T-helper 22 cell (primary cell): ENCODE data around the gene RAC3.

Source experiments
- DNase-seq: peaks from one replicate; pipeline ENCODE4 v3.0.0-alpha.2; 2020; ENCODE audit warnings: low read depth

RAC3 gene

DNA sequence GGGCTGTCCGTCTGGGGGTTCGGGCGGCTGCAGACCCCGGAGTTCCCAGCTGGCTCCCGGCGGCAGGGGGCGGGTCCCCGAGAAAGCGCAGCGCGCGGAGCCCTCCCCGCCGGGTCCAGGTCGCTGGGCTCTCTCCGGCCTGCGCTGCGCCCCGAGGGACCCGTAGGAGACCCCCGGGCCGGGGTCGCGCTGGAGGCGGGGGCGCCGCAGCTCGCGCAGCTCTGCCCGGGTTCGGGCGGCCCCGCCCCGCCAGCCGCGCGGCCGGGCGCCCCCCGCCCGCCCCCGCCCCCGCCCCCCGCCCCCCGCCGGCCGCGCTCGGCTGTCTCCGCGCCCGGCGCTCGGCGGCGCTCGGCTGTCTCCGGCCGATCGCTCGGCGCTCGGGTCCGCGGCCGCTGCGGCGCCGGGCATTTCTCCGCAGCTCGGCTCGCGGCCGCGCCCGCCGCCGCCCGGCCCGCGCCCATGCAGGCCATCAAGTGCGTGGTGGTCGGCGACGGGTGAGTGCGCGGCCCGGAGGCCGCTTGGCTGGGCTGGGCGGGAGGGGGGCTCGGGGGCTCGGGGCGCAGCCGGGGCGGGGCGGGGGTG is at the start of gene RAC3:
RAC3 (plus strand) TSS at position 376 of the 582 bp plus-strand sequence; CDS start at position 460, 84 bp downstream.
- no peak for DNase-seq

DNA sequence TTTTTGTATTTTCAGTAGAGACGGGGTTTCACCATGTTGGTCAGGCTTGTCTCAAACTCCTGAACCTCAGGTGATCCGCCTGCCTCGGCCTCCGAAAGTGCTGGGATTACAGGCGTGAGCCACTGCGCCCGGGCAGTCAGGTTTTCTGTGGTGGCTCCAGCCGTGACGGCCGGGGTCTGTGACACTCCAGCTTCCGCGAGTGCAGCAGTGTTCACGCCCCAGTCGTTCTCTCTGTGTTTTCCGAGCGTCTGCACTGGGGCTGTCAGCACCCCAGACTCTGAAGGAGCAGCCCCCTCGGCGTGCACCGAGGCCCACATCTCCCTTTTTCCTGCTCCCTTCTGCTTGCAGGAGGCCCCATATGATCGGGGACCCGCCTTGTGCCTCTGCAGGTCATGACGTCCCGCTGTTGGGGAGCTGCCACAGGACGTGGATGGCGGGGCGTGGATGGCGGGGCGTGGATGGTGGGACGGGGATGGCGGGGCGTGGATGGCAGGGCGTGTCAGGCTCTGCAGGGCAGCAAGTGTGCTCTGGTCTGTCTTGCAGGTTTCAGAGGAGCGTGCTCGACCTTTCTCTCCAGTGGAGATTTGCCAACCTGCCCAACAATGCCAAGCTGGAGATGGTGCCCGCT is 48.4 kb upstream of the RAC3 start:
- DNase-seq: no peak

DNA sequence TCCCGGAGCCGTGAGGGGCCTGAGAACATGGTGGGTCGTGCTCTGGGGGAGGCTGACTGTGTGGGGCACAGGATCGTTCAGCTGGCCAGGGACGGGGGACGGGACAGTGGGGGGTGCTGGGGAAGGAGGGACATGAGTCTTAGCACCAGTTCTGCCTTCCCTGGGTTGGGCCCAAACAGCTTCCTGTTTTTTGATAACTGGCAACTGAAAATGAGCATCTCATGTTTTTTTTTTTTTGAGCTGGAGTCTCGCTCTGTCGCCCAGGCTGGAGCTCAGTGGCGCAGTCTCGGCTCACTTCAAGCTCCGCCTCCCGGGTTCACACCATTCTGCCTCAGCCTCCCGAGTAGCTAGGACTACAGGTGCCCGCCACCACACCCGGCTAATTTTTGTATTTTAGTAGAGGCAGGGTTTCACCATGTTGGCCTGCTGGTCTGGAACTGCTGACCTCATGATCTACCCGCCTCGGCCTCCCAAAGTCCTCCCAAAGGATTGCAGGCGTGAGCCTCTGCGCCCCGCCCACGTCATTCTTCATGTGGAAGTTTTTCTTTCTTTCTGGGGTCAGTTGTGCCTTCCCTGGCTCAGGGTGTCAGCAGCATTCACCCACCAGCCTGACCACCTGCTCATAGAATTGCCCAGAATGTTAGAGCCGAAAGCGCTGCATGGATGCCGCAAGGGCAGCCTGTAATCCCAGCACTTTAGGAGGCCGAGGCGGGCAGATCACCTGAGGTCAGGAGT is 47.7 kb upstream of the RAC3 start:
- no peak for DNase-seq

DNA sequence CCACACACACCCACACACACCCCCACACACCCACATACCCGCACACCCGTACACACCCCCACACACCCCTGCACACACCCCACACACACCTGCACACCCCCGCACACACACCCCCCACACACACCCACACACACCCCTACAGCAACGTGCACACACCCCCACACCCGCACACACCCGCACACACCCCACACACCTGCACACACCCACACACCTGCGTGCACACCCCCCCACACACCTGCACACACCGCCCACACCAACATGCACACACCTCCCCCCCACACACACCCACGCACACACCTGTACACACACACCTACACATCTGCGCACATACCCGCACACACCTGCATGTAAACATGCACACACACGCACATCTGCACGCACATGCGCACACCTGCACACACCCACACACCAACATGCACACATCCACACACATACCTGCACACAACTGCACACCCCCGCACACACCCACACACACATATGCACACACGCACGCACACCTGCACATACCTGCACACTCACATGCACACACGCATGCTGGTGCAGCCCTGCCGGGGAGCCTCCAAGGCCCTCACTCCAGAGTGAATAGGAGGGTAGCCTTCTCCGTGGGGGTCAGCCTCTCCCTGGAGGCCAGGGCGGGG is 46.6 kb upstream of the RAC3 start:
- DNase-seq: no peak

DNA sequence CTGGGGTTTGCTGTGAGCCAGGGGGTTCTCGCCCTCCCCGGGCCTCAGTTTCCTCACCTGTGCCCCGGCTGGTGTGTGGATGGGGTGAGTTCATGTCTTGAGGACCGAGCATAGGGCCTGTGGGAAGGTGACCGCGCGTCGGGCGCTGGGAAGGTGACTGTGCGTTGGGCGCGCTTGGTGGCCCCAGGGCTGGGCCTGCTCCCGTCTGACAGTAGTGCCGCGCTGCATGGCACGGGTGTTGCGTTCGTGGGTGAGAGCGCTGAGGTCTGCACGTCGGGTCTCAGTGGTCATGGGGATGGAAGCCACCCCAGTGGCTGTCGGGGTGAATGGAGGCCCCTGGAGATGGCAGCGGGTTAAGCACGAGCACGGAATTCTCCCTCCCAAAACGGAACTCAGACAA is 44.9 kb upstream of the RAC3 start:
- DNase-seq: no peak

DNA sequence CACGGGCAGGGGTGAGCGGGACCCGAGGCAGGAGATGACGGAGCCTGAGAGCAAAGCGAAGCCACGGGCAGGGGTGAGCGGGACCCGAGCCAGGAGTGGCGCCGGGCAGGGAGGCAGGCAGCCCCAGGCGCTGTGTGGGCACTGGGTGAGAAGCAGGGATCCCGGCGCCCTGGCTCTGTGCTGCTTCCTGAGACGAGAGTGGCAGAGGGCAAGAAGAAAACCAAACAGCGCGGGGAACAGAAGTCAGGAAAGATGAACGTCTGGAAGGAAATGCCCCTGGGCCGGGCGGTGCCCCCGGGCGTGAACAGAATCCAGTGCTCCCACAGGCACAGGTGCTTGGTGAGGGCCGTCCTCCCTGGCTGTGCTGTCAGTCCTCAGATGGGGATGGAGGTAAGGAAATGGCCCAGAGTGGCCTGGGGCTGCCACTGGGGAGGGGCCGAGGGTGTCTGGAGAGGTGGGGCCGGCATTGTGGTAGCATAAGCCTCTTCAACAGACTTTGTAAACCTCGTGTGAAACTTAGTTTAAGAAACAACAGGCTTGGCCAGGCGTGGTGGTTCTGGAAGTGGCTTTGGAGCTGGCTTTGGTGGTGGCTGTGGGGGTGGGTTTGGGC is 44.2 kb upstream of the RAC3 start:
- DNase-seq: no peak

DNA sequence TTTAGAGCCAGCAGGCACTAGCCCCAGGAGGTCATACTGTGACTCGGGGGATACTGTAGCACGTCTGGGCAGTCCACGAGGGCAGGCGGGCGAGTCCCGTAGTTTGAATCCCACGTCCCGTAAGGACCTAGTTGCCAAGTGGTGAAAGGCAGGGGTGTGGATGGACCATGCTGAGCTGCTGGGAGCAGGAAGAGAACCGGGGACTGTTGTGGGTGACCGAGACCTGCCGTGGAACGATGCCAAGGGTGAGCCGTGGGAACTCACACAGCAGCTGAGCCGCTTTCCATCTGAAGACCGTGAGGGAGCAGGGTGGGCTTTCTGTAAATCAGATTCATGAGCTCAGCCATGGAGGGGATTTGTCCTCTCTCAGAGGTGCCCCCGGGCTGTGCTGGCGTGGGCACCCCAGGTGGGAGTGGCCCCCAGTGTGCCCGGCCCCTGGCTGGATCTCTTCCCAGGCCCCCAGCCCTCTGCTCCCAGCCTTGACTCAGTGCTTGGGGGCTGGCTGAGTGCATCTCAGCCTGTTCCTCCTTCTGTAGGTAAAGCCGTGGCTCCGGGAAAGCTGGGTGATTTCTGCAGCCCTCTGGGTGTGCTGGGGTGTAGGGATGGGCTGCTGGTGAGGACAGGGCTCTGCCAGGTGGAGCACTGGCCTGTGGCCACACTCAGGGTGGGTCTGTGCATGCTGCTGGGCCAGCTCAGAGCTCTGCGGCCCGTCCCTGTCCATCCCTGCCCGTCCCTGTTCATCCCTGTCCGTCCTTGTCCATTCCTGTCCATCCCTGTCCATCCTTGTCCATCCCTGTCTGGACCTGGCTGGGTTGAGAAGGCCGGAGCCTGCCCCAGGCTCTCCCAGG is 40.4 kb upstream of the RAC3 start:
- no peak for DNase-seq

DNA sequence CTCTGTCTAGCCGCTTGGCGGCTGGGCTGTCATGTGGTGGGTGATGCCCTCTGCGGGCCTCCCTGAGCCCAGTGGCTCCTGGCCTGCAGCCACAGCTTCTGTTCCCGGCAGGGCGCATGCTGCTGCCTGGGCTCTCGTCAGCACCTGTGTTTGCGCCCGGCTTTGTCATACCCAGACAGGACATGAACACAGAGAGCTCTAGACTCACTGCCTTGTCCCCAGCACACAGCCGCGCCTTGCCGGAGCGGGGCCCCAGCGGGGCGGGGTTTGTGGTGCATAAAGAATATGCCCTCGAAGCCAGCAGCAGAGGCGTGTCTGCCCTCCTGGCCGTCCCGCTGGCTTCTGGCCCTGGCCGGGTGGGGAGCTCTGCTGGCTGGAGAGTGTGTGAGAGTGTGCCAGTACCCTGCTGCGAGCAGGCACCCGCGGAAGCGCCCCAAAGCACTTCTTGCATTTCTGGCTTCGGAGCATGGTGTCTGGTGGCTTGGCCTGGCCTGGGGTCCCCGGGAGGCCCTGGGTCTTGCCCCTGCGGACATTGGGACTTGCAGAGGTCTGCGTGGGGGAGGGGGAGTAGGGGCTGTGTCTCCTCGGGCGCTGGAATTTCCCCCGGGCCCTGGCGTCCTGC is 39.7 kb upstream of the RAC3 start:
- no peak for DNase-seq

DNA sequence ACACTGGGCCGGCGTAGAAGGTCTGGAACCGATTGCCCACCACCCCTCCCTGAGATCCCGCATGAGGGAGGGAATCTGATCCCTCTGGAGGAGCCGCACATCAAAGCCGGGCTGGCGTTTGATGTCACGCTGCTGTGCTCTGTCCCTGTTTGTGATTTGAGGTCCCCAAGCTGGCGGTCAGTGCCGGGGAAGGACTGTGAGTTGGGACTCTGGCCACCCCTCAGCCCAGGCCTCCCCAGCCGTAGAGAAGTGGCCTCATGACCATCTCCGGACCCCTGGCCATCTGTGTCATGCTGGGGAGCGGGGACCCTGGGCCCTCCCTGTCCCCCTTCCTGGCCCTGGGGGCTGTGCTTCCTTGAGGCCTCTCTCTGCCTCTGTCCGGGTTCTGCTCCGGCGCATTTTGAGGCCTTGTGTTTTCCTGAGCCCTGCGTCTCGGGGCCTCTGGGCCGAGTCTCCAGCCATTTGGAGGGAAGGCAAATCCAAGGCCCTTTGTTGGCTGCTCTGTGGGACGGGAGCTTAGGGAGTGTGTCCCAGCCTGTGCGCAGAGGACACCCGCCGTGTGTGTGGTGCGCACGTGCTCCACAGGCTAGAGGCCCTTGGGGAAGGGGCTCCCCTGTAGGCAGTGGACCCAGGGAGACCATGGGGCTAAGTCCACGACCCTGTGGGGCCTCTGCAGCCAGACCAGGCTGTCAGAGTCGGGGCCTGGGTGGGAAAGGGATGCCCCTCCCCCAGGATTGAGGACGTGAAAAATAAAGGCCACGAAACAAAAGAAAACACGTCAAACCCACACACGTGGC is 39.0 kb upstream of the RAC3 start:
- DNase-seq: no peak

DNA sequence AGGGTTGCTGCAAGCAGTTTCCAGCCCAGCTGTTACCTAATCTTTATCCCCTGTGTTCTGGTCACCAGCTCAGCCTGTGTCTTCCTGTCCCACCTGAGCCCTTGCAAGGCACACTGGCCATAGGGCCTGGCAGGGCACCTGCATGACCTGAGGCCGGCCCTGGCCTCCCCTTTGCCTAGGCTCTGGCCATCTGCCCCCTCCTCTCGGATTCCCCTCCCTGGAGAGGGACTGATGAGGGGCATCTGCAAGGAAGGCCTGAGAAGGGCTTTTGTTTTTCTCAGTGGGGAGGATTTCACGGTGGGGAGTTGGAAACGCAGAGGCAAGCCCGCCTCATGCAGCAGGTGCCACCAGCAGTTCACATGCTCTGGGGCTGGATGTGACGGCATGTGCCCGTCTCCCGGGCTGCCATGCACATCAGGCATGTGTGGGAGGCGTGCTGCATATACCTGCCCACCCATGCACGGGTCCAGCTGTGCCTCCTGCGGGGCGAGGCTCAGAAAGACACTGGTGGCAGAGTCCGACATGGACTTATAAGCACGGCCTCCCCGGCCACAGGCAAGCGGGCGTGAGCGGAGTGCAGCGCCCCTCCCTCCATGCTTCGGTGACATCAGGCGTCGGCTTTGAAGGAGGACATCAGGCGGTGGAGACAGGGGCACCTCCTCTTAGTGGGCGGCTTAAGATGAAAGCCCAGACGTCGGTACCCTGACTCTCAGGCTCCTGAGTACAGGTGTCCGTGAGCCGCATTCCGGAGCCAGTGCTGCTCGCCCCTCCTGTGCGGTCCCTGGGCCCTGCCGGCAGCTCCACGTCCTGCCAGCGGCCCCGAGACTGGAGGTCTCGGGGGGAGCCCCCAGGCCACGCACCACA is 37.5 kb upstream of the RAC3 start:
- no peak for DNase-seq

DNA sequence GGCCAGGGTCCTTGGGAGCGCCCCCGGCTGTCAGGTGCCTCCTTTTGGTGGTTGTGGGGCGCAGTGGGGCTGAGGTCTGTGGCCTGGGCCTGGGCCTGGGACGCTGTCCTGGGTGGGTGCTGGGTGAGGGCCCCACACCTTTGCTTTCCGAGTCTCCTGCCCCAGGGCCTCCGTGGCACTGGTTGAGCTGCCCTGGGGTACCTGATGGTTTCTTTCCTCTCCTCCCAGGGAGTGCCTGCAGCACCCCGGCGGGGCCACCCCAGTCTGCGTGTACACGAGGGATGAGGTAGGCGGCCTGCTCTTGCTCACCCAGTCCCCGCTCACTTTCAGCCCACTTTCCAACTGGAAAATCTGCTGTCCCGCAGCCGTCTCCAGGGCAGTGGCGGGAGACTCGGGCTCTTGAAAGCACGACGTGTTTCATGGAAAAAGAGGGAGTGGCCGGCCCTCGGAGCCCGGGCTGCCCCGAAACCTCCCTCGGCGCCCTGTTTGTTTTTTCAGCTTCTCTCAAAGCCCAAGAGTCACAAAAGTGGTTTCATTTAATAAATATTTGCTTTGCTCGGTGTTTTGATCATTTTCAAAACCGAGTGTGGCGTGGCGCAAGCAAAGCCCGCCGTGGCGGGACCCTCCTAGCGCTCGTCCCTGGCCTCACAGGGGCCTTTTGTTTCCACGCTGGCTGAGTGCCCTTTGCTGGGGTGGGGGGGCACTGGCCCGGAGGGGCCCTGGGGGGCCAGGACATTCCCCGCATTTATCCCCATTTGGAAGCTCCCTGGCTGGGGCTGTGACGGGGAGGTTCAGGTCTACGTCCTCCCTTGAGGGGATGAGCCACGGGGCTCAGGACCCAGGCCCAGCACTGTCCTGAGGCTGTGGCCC is 36.6 kb upstream of the RAC3 start:
- no peak for DNase-seq

DNA sequence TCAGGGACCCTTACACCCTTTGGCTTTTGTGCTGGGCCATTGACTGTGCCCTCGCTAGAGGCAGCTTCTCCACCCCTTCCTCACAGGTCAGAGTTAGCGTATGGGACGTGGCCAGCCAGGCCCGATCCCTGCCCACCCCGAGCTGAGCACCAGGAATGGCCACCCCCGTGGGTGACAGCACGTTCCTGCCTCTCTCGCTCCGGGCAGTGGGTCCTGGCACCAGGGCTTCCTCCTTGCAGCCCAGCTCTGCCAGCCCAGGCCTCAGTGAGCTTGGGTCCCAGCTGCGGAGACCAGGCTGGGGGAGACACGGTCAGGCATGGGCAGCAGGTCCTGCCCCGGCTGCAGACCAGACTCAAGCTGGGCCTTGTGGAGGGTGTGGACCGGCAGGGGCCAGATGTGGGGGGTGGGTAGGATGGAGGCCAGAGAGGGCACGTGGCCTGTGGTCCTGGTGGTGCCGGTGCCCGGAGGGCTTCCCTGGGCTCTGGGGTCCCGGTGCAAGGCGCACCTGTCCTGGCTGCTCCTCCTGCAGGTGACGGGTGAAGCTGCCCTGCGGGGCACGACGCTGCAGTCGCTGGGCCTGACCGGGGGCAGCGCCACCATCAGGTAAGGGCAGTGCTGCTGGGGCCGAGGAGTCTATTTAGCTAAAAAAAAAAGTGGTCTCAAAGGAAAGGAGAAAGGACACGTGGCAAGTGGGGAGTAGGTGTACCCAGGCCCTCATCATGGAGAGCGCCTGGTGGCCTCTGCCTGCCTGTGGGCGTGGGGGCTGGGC is 35.8 kb upstream of the RAC3 start:
- no peak for DNase-seq

DNA sequence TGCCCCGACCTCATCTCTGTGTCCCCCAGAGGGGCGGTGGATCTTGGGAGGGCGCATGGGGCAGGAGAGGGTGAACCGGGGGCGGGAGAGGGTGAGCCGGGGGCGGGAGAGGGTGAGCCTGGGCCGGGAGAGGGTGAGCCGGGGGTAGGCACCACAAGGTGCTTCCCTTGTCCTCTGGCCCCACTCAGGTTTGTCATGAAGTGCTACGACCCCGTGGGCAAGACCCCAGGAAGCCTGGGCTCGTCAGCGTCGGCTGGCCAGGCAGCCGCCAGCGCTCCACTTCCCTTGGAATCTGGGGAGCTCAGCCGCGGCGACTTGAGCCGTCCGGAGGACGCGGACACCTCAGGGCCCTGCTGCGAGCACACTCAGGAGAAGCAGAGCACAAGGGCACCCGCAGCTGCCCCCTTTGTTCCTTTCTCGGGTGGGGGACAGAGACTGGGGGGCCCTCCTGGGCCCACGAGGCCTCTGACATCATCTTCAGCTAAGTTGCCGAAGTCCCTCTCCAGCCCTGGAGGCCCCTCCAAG is 35.2 kb upstream of the RAC3 start:
- no peak for DNase-seq

DNA sequence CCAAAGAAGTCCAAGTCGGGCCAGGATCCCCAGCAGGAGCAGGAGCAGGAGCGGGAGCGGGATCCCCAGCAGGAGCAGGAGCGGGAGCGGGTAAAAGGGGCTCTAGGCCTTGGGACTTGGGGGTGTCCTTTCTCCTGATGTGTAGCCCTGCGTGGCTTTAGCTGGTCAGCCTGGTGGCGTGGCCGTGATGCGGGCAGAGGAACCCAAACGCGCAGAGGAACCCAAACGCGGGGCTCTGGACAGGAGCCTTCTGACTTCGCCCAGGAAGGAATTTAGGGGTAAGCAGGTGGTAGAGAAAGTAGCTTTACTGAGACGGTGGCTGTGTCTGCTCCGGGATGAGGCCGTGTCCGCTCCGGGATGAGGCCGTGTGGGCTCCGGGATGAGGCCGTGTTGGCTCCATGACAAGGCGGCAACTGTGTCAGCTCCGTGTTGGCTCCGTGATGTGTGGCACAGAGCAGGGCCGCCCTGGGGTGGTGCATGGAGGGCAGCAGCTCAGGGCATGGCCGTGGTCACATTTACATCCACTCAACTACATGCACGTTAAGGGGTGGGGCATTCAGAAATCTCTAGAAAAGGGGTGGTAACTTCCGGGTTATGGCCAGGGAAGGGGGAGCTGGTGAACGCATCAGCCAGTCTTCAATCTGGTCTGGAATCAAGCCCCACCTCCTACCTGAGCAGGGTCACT is 34.6 kb upstream of the RAC3 start:
- no peak for DNase-seq

DNA sequence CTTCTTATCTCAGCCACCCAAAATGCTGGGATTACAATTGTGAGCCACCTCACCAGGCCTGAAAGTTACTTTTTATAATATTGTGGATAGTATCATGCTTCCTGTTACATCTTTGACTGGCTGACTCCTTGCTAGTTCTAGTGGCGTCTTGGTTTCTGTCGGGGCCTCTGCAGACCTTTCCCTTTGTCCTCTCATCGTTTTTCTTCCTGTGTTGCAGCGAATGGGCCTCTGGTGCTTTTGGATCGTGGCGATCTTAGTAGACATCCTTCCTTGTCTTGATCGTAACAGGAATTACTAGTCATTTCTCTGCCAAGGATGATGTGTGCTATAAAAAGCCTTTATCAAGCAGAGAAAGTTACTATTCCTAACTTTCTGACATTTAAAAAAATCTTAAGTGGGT is 33.3 kb upstream of the RAC3 start:
- DNase-seq: no peak

DNA sequence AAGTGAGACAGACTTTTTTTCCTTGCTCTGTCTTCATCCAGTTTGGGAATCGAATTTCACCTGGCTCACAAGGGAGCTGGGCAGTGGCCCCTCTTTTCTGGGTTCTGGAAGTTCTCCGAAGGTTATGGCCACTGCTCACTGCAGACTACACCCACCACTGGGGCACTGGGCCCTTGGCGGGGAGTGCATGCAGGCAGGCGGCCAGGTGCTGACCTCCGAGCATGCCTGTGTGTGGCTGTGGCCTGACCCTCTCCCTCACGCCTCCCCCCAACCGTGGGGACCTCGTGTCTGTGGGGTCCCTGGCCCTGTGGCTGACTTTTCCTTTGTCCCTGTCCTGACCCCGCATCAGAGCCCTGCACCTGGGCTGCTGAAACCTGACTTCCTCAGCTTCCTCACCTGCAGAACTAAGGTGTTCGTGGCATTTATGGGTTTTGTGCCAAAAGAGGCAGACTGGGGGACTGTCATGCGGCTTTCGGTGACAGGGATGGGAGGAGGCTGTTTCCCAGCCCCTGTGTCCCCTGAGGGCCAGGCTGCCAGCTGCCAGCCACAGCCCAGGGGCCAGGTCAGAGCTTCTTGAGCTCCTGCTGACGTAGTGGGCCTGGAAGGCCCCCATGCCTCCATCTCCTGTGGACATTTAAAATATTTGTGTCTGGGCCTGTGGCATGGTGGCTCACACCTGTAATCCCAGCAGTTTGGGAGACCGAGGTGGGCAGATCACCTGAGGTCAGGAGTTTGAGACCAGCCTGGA is 32.6 kb upstream of the RAC3 start:
- no peak for DNase-seq
